HL-60 (cell line): ENCODE results near the gene COMMD3.

Experiments
- GABPA ChIP-seq: IDR thresholded peaks from 2 replicates; pipeline ENCODE4 v1.6.1; 2012; ENCODE audit warnings: low read depth
- POLR2AphosphoS5 ChIP-seq: IDR thresholded peaks from 2 replicates; pipeline ENCODE4 v1.6.1; 2012; ENCODE audit warnings: low read depth
- REST ChIP-seq: IDR thresholded peaks from 2 replicates; pipeline ENCODE4 v1.6.1; 2012; ENCODE audit warnings: low read depth; ENCODE audit not compliant: insufficient replicate concordance
- SPI1 ChIP-seq: IDR thresholded peaks from 2 replicates; pipeline ENCODE4 v1.6.1; 2012; ENCODE audit warnings: low read depth, mild to moderate bottlenecking, borderline replicate concordance
- TF ChIP-seq, protein P1 (sequence below): IDR thresholded peaks from one replicate; pipeline ENCODE4 v1.5.1; 2011; ENCODE audit warnings: low read length, control low read depth, inconsistent platforms; ENCODE audit not compliant: insufficient read depth

DNA sequence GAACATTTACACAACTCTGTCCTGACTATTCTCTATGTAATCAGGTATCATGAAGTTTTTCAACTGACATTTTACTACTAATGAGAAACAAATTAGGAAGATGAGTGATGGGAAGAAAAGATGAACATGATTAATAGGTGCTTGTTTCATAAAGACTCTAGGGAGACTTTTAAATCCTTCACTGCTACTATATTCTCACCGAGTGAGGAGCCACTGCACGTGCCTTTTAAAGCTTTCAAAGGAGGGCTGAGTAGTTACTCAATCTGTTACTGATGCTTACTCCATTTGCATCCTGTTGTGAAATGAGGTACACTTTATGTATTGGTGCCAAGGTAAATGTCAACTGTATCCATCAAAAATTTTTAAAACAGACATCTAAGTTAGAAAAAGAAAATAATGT is 1.3 kb upstream of the COMMD3 start:
- TF ChIP-seq, protein P1, sequence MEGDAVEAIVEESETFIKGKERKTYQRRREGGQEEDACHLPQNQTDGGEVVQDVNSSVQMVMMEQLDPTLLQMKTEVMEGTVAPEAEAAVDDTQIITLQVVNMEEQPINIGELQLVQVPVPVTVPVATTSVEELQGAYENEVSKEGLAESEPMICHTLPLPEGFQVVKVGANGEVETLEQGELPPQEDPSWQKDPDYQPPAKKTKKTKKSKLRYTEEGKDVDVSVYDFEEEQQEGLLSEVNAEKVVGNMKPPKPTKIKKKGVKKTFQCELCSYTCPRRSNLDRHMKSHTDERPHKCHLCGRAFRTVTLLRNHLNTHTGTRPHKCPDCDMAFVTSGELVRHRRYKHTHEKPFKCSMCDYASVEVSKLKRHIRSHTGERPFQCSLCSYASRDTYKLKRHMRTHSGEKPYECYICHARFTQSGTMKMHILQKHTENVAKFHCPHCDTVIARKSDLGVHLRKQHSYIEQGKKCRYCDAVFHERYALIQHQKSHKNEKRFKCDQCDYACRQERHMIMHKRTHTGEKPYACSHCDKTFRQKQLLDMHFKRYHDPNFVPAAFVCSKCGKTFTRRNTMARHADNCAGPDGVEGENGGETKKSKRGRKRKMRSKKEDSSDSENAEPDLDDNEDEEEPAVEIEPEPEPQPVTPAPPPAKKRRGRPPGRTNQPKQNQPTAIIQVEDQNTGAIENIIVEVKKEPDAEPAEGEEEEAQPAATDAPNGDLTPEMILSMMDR: no peak
- no peak for TF ChIP-seq GABPA
- no peak for TF ChIP-seq POLR2AphosphoS5
- TF ChIP-seq REST: no peak
- no peak for TF ChIP-seq SPI1
